ENCODE data around the gene PCYT1B. TPM values are rescaled to one million over a fixed set of nuclear protein-coding genes. Genes with fewer than 3 reads are reported as not detected.
A peak's percentile ranks its signal among the peaks of the same experiment; 100 is the strongest.

PCYT1B gene
- total RNA-seq, 1 donor from 2014 or later = 29.8 TPM

- DNase-seq (ENCODE audit: low spot score in 2 of 2) (no peak), FAIRE-seq (no peak)
These were observed 104.4 kb downstream of the PCYT1B start for GRCh38 chrX:24542756-24543155.

GRCh38 chrX:24536551-24536950, 110.6 kb downstream of the PCYT1B start:
- no peak for FAIRE-seq
- DNase-seq (ENCODE audit: low spot score in 2 of 2) = no peak

GRCh38 chrX:24528605-24529004, 118.5 kb downstream of the PCYT1B start:
- FAIRE-seq = no peak
- no peak for DNase-seq (ENCODE audit: low spot score in 2 of 2)

DNA sequence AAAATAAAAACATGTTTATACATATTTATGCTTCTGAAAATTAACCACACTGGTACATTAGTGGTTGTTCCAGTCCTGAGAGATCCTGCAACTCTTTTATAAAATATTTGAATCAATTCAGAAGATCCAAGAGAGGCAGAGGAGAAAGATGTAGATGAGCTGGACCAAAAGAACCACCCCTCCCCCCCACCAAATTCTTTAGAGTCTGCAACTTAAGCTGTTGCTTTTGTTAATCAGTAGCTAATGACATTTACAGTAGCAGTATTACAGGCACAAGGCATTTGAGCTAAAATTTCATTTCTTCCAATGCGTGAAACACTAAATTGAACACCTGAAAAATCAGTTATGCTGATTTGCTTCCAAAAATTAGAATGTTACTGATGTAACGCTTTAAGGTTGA, 120.5 kb downstream of the PCYT1B start:
- DNase-seq (ENCODE audit: low spot score in 2 of 2) (no peak), FAIRE-seq (no peak)

DNA sequence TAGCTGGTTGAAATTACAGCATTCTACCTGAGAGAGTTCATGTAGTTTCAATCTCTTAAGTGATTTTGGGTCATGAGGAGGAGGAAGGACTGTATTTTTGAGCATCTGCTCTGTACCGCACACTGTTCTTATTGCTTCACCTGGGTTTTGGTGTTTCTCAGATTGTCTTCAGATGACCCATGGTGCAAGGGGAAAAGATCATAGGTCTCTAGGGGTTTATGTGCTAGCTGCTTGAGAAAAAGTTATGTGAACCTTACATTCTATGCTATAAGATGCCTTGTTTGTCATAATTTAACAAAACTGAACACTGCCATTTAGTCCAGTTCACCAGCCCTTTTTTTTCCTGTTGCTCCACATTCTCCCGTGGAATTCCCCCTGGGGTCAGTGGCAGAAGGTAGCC, 121.7 kb downstream of the PCYT1B start:
- DNase-seq (ENCODE audit: low spot score in 2 of 2) = no peak
- FAIRE-seq = no peak

DNA sequence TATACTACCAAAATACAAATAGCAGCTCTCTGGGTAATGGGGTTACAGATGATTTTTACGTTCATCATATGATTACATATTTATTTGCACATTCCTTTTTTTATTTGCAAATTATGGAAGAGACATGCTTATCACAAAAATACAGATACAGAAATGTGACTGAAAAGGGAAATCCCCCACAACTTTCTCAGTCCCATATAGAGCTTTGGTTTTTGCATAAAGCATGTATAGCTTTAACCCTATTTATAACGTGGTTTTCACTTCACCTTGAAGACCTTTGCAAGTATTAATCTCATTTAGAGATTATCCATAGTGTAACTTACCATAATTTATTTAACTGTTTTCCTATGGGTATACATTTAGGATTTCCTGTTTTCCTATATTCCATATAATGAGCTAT, 126.7 kb downstream of the PCYT1B start:
- no peak for DNase-seq (ENCODE audit: low spot score in 2 of 2)
- no peak for FAIRE-seq

- no peak for DNase-seq (ENCODE audit: low spot score in 2 of 2)
- FAIRE-seq = peak; percentile 80
These were observed 131.7 kb downstream of the PCYT1B start for GRCh38 chrX:24515447-24515846.

DNA sequence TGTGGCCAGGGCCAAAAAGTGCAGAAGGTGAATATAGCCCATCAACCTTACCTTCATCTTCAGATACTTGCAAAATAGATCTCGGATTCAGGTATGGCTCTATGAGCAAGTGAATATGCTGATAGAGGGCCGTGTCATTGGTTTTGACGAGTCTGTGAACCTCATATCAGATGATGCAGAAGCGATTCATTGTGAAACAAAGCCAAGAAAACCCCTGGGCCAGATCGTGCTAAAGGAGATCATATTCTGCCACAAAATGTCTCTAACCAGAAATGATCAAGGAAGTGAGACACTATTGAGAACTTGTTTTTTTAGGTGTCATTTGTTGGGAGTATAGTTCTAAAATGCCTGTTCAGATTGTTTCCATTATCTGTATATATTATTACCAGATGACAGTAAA, 133.7 kb downstream of the PCYT1B start:
- no peak for FAIRE-seq

DNA sequence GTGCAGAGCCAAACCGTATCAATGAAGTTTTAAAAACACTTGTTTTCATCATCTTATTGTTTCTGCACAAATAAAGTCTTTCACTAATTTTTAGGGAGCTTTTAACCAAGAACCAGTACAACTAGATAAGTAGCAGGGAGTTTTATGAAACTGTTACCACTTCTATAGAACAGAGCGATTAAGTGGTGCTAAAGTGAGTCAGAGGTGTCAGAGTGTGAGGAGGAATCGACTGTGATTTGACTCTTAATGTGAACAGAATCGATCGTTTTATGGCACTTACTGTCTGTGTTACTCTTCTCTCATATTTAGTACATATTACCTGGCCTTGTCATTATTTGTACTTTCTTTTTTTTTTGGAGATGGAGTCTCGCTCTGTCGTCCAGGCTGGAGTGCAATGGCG, 138.8 kb downstream of the PCYT1B start:
- FAIRE-seq (no peak), DNase-seq (ENCODE audit: low spot score in 2 of 2) (no peak)

More for the DNA sequence above, 133.7 kb downstream of the PCYT1B start:
- DNase-seq (ENCODE audit: low spot score in 2 of 2) = no peak

Small RNAs within 50 kb of the gene (small RNA-seq; reads per million reads assigned to genes)
- gene SNRPEP9 = not detected

Other genes with a start within 250 kb of the PCYT1B start
- gene PDK3, start 182.1 kb downstream of the PCYT1B start, total RNA-seq = 7.3 TPM
- gene POLA1, start 46.6 kb upstream of the PCYT1B start, total RNA-seq = 44.0 TPM